ENCODE measurements around the gene SAAL1. TPM values are rescaled to one million over a fixed set of nuclear protein-coding genes. Genes with fewer than 3 reads are reported as not detected.

SAAL1 gene
- total RNA-seq, 2 donors from 2014 or later: 11.5 to 22.2 TPM

DNA sequence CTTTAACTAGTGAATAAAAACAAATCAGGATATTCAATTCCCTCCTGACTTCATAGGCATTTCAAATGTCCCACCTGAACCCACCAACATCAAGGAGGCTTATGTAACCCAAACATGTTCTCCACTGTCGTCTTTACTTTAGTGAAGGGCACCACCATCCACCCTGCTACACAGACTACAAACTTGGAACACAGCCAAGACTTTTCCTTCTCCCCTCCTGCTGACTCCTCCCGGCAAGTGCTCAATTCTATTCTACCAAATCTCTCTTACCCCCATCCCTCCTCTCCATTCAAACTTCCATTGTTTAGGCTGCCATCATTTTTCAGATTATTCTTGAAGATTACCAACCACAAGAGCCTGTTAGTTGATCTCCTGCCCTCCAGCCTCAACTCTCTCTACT is 24.3 kb downstream of the SAAL1 start:
- TF ChIP-seq, protein P1, sequence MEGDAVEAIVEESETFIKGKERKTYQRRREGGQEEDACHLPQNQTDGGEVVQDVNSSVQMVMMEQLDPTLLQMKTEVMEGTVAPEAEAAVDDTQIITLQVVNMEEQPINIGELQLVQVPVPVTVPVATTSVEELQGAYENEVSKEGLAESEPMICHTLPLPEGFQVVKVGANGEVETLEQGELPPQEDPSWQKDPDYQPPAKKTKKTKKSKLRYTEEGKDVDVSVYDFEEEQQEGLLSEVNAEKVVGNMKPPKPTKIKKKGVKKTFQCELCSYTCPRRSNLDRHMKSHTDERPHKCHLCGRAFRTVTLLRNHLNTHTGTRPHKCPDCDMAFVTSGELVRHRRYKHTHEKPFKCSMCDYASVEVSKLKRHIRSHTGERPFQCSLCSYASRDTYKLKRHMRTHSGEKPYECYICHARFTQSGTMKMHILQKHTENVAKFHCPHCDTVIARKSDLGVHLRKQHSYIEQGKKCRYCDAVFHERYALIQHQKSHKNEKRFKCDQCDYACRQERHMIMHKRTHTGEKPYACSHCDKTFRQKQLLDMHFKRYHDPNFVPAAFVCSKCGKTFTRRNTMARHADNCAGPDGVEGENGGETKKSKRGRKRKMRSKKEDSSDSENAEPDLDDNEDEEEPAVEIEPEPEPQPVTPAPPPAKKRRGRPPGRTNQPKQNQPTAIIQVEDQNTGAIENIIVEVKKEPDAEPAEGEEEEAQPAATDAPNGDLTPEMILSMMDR (IDR thresholded peaks at IDR 0.05): no peak
- H3K27ac ChIP-seq: no peak overlapping the region
- no peaks in the 10 kb centered on the region for H3K9me3 ChIP-seq
- no peaks in the 10 kb centered on the region for H3K27me3 ChIP-seq
- no peaks in the 10 kb centered on the region for H3K36me3 ChIP-seq
- H3K4me3 ChIP-seq: no peak overlapping the region
- no peak for DNase-seq
- no peak overlapping the region for H3K9ac ChIP-seq (ENCODE audit: low read depth in 2 of 2, low read length in 2 of 2)
- H3K4me1 ChIP-seq: no peaks in the 10 kb centered on the region
- intact Hi-C loops (cut with DNase I): no loop called here

DNA sequence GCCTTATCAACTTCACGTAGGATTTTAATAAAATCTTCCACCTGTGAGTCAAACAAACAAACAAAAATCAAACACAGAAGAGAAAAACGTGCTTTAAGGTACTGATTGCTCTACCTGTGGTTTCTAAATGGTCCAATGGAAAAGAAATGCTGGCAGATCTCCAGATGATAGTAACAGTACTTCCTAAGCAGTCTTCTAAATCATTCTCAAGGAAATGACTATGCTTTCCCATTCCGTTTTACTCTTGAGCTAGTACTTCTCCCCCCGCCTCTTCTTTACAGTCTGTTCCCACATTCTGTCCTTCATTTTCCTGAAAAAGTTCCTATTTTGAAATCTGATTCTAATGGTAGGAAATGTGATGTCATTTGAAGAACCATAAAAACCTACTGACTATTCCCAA is 25.4 kb downstream of the SAAL1 start:
- TF ChIP-seq, protein P1 (IDR thresholded peaks at IDR 0.05): no peak
- intact Hi-C loops (cut with DNase I): no loop called here
- Histone ChIP-seq H3K4me3 (no peak overlapping the region), H3K27me3 (no peaks in the 10 kb centered on the region), H3K27ac (no peak overlapping the region), H3K4me1 (no peaks in the 10 kb centered on the region), H3K36me3 (no peaks in the 10 kb centered on the region), H3K9ac (ENCODE audit: low read depth in 2 of 2, low read length in 2 of 2) (no peak overlapping the region), H3K9me3 (no peaks in the 10 kb centered on the region)
- no peak for DNase-seq

DNA sequence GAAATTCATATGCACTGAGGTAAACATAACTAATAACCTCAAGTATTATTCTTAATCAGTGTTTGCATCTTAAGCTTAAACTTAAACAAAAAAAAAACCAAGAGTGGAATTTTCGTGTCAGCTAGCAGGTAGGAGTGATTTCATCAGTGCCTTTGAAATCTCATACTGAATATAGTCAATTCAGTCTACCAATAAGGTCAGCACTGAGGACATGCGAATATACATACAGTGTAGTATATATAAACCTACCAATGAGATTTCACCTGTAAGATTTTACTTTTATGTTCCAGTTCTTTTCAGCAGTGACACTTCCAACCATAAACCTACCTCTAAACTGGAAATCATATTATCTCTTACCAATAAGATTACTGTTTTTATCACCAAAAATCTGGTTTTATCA is 27.0 kb downstream of the SAAL1 start:
- Histone ChIP-seq H3K27me3 (no peaks in the 10 kb centered on the region), H3K4me3 (no peak overlapping the region), H3K36me3 (no peaks in the 10 kb centered on the region), H3K27ac (no peak overlapping the region), H3K9me3 (no peaks in the 10 kb centered on the region), H3K4me1 (no peaks in the 10 kb centered on the region), H3K9ac (ENCODE audit: low read depth in 2 of 2, low read length in 2 of 2) (no peak overlapping the region)
- DNase-seq: no peak
- intact Hi-C loops (cut with DNase I): no loop called here
- TF ChIP-seq, protein P1 (IDR thresholded peaks at IDR 0.05): no peak

DNA sequence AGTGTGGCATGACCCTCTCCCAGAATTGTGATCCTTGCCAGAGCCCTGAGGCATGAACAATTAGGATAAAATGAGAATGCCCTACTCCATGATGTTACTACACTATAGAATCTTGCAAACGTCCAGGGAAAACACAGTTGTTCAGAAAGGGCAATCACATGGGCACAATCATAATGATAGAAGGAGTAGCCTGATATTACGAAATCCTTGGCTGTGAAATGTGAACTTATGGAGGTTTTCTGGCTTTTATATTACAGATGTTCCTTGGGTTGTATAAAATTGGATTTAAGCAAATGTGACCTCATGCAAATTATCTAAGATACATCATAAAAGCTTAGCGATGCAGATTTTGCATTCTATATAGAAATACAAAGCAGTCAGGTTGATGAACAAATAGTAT is 30.4 kb downstream of the SAAL1 start:
- DNase-seq: no peak
- no peak overlapping the region for H3K4me3 ChIP-seq
- no peaks in the 10 kb centered on the region for H3K36me3 ChIP-seq
- TF ChIP-seq, protein P1 (IDR thresholded peaks at IDR 0.05): no peak
- intact Hi-C loops (cut with DNase I): no loop called here
- no peaks in the 10 kb centered on the region for H3K9me3 ChIP-seq
- no peak overlapping the region for H3K9ac ChIP-seq (ENCODE audit: low read depth in 2 of 2, low read length in 2 of 2)
- no peaks in the 10 kb centered on the region for H3K27me3 ChIP-seq
- H3K27ac ChIP-seq: no peak overlapping the region
- no peaks in the 10 kb centered on the region for H3K4me1 ChIP-seq

DNA sequence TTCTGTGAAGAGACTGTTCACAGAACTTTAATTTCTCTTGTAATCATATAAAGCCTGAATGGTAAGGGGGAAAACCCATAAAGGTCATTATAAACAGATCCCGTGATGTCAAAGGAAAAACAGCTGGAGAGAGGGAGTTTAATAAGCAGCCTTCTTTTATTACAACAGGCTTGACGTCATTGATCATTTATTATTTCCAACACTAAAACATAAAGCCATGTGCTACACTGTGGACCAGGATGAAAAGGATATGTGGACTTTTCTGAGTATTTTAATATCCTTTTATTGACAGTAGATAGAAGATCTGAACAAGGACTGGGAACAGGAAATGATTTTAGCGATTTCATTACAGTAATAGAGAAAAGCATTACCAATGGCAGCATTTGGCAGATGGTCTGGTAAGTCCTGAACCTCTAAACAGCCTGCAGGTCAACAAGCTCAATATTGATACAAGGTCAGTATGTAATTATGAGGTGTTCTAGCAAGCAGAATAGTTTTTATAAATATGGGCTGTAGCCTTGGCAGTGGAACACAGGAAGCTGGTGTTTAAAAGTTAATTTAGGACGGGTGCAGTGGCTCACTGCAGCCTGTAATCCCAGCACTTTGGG is 34.7 kb downstream of the SAAL1 start:
- no peak overlapping the region for H3K4me3 ChIP-seq
- no peaks in the 10 kb centered on the region for H3K4me1 ChIP-seq
- intact Hi-C loops (cut with DNase I): no loop called here
- no peak for DNase-seq
- TF ChIP-seq, protein P1 (IDR thresholded peaks at IDR 0.05): no peak
- no peaks in the 10 kb centered on the region for H3K9me3 ChIP-seq
- H3K36me3 ChIP-seq: no peaks in the 10 kb centered on the region
- H3K27me3 ChIP-seq: no peaks in the 10 kb centered on the region
- no peak overlapping the region for H3K9ac ChIP-seq (ENCODE audit: low read depth in 2 of 2, low read length in 2 of 2)
- H3K27ac ChIP-seq: no peak overlapping the region
